LNCaP clone FGC (cell line): Measurements from ENCODE around the gene ABCG1.

Source experiments
- DNase-seq: peaks from one replicate; pipeline ENCODE4 v3.0.0-alpha.2; 2011; ENCODE audit warnings: low read depth
- H3K4me3 ChIP-seq: 2 replicates; pipeline ENCODE4 v1.5.1; 2011; ENCODE audit warnings: mild to moderate bottlenecking, low read depth, low read length, control low read depth
- CTCF ChIP-seq: IDR thresholded peaks from 2 replicates; pipeline ENCODE4 v1.5.1; 2012; ENCODE audit warnings: mild to moderate bottlenecking; ENCODE audit not compliant: control insufficient read depth, insufficient read depth; ENCODE audit errors: extremely low read depth

ABCG1 gene

GRCh38 chr21:42344631-42345030 lies 125.7 kb downstream of the ABCG1 start:
- no peak for DNase-seq
- no peak for TF ChIP-seq CTCF
- no peak overlapping the region for H3K4me3 ChIP-seq

GRCh38 chr21:42346441-42346840 lies 127.5 kb downstream of the ABCG1 start:
- H3K4me3 ChIP-seq = no peak overlapping the region
- DNase-seq = no peak
- TF ChIP-seq CTCF = no peak
